SK-N-SH (cell line): ENCODE results near the gene AGRN.

Source experiments
- EP300 ChIP-seq, 2 experiments: IDR thresholded peaks; 2 replicates each; pipeline versions ENCODE4 v1.4.0 to v1.6.1; 2012; ENCODE audit warnings: borderline replicate concordance in 1 of 2, low read depth in 1 of 2, low read length in 1 of 2
- FOXM1 ChIP-seq: IDR thresholded peaks from 2 replicates; pipeline ENCODE4 v1.4.0; 2012; ENCODE audit warnings: low read depth, mild to moderate bottlenecking
- GABPA ChIP-seq: IDR thresholded peaks from 2 replicates; pipeline ENCODE4 v1.4.0; 2012; ENCODE audit warnings: low read depth, mild to moderate bottlenecking
- JUND ChIP-seq: IDR thresholded peaks from 2 replicates; pipeline ENCODE4 v1.4.0; 2012
- MXI1 ChIP-seq: IDR thresholded peaks from 2 replicates; pipeline ENCODE4 v1.6.1; 2012; ENCODE audit warnings: mild to moderate bottlenecking, low read depth, low read length, improper control_type of control experiment
- NFIC ChIP-seq: IDR thresholded peaks from 2 replicates; pipeline ENCODE4 v1.4.0; 2012; ENCODE audit warnings: borderline replicate concordance
- NRF1 ChIP-seq: IDR thresholded peaks from 2 replicates; pipeline ENCODE4 v1.6.1; 2012; ENCODE audit warnings: low read depth, mild to moderate bottlenecking, low read length
- POLR2AphosphoS5 ChIP-seq: IDR thresholded peaks from 2 replicates; pipeline ENCODE4 v1.6.1; 2012; ENCODE audit warnings: low read depth, low read length
- RAD21 ChIP-seq: IDR thresholded peaks from 2 replicates; pipeline ENCODE4 v1.6.1; 2012; ENCODE audit warnings: mild to moderate bottlenecking, low read length
- TAF1 ChIP-seq: IDR thresholded peaks from 2 replicates; pipeline ENCODE4 v1.6.1; 2012; ENCODE audit warnings: low read depth, mild to moderate bottlenecking, low read length, moderate library complexity, borderline replicate concordance
- YY1 ChIP-seq: IDR thresholded peaks from 2 replicates; pipeline ENCODE4 v1.4.0; 2012; ENCODE audit warnings: low read depth, mild to moderate bottlenecking
- TF ChIP-seq, protein P1 (sequence below): fragments of 200-600 bp; sonication (generic); IDR thresholded peaks from 2 replicates; pipeline ENCODE4 v1.6.1; 2017; ENCODE audit warnings: antibody characterized with exemption, mild to moderate bottlenecking, moderate library complexity
- TF ChIP-seq, protein P2 (sequence below): IDR thresholded peaks from 2 replicates; pipeline ENCODE4 v1.4.0; 2012; ENCODE audit warnings: low read depth
- TF ChIP-seq, protein P3 (sequence below): IDR thresholded peaks from 2 replicates; pipeline ENCODE4 v1.6.1; 2012; ENCODE audit warnings: mild to moderate bottlenecking, low read depth, low read length, moderate library complexity

DNA sequence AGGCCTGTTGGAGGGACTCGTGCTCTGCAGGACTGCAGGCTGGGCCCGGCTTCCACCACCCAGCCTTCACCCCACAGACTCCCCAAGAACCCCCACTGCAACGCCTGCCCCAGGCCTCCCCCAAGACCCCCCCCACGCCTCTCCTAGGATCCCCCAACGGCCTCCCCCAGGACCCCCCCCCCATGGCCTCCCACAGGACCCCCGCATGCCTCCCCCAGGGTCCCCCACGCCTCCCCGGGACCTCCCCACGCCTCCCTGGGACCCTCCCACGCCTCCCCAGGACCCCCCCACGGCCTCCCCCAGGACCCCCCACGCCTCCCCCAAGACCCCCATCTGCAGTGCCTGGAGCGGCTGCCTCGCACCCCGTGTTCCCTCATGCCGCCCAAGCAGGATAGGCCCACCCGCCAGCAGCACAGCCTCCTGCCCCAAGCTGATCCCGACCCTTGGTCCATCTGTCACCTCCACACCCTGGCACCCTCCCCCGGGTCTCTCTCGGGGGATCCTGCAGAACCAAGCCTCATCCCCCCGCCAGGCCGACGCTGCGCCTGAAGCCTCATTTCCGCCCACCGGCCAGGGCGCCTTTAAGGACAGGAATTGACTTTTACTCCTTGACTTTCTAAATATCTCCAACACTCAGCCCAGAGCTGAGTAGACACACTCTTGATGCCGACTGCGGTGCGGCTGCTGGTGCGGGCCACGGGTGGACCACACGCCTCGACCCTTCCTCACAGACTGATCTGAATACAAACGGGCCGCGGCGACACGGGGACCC is 68.3 kb downstream of the AGRN start:
- TF ChIP-seq NFIC (no peak), RAD21 (no peak), FOXM1 (no peak), JUND (no peak), GABPA (no peak), YY1 (no peak), MXI1 (no peak), EP300 (IDR thresholded peaks at IDR 0.05; ENCODE audit: borderline replicate concordance in 1 of 2, low read depth in 1 of 2, low read length in 1 of 2) (no peak), NRF1 (no peak), POLR2AphosphoS5 (no peak), TAF1 (no peak)
- TF ChIP-seq, protein P1, sequence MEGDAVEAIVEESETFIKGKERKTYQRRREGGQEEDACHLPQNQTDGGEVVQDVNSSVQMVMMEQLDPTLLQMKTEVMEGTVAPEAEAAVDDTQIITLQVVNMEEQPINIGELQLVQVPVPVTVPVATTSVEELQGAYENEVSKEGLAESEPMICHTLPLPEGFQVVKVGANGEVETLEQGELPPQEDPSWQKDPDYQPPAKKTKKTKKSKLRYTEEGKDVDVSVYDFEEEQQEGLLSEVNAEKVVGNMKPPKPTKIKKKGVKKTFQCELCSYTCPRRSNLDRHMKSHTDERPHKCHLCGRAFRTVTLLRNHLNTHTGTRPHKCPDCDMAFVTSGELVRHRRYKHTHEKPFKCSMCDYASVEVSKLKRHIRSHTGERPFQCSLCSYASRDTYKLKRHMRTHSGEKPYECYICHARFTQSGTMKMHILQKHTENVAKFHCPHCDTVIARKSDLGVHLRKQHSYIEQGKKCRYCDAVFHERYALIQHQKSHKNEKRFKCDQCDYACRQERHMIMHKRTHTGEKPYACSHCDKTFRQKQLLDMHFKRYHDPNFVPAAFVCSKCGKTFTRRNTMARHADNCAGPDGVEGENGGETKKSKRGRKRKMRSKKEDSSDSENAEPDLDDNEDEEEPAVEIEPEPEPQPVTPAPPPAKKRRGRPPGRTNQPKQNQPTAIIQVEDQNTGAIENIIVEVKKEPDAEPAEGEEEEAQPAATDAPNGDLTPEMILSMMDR = no peak
- TF ChIP-seq, protein P2, sequence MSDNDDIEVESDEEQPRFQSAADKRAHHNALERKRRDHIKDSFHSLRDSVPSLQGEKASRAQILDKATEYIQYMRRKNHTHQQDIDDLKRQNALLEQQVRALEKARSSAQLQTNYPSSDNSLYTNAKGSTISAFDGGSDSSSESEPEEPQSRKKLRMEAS = no peak
- TF ChIP-seq, protein P3, sequence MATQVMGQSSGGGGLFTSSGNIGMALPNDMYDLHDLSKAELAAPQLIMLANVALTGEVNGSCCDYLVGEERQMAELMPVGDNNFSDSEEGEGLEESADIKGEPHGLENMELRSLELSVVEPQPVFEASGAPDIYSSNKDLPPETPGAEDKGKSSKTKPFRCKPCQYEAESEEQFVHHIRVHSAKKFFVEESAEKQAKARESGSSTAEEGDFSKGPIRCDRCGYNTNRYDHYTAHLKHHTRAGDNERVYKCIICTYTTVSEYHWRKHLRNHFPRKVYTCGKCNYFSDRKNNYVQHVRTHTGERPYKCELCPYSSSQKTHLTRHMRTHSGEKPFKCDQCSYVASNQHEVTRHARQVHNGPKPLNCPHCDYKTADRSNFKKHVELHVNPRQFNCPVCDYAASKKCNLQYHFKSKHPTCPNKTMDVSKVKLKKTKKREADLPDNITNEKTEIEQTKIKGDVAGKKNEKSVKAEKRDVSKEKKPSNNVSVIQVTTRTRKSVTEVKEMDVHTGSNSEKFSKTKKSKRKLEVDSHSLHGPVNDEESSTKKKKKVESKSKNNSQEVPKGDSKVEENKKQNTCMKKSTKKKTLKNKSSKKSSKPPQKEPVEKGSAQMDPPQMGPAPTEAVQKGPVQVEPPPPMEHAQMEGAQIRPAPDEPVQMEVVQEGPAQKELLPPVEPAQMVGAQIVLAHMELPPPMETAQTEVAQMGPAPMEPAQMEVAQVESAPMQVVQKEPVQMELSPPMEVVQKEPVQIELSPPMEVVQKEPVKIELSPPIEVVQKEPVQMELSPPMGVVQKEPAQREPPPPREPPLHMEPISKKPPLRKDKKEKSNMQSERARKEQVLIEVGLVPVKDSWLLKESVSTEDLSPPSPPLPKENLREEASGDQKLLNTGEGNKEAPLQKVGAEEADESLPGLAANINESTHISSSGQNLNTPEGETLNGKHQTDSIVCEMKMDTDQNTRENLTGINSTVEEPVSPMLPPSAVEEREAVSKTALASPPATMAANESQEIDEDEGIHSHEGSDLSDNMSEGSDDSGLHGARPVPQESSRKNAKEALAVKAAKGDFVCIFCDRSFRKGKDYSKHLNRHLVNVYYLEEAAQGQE = no peak
